AG09319 (cell line): ENCODE measurements around the gene DOK7.

Experiments used
- DNase-seq: peaks from one replicate; pipeline ENCODE4 v3.0.0-alpha.2; 2010; ENCODE audit warnings: low read depth; ENCODE audit errors: extremely low read depth
- TF ChIP-seq, protein P1 (sequence below): IDR thresholded peaks from 2 replicates; pipeline ENCODE4 v1.5.1; 2011; ENCODE audit warnings: low read depth, mild to moderate bottlenecking, inconsistent platforms, low read length, moderate library complexity

The DOK7 gene

GRCh38 chr4:3516836-3517730, 54.0 kb downstream of the DOK7 start:
- no peak for DNase-seq
- TF ChIP-seq, protein P1, sequence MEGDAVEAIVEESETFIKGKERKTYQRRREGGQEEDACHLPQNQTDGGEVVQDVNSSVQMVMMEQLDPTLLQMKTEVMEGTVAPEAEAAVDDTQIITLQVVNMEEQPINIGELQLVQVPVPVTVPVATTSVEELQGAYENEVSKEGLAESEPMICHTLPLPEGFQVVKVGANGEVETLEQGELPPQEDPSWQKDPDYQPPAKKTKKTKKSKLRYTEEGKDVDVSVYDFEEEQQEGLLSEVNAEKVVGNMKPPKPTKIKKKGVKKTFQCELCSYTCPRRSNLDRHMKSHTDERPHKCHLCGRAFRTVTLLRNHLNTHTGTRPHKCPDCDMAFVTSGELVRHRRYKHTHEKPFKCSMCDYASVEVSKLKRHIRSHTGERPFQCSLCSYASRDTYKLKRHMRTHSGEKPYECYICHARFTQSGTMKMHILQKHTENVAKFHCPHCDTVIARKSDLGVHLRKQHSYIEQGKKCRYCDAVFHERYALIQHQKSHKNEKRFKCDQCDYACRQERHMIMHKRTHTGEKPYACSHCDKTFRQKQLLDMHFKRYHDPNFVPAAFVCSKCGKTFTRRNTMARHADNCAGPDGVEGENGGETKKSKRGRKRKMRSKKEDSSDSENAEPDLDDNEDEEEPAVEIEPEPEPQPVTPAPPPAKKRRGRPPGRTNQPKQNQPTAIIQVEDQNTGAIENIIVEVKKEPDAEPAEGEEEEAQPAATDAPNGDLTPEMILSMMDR: no peak

GRCh38 chr4:3517731-3518510, 54.8 kb downstream of the DOK7 start:
- DNase-seq: no peak
- TF ChIP-seq, protein P1: no peak

DNA sequence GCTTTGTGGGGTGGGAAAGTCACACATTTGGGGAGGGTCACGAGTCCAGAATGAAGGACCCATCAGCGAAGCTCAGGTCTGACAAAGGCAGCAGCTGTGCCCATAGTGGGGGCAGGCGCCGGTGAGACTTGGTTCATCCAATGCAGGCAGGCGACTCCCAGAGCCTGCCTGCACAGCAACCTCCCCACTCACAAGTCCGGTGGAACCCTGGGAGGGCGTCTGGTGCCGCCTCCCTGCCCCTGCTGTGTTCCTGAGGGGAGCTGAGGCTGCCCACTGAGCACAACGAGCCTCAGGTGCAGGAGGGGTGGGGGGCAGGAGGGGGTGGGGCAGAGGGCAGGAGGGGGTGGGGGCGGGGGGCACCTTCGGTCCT, 55.4 kb downstream of the DOK7 start:
- TF ChIP-seq, protein P1: no peak
- DNase-seq: no peak

GRCh38 chr4:3518941-3519340, 55.8 kb downstream of the DOK7 start:
- TF ChIP-seq, protein P1: no peak

GRCh38 chr4:3519468-3520264, 56.6 kb downstream of the DOK7 start:
- no peak for DNase-seq
- TF ChIP-seq, protein P1: no peak

More at GRCh38 chr4:3518941-3519340, 55.8 kb downstream of the DOK7 start:
- no peak for DNase-seq

DNA sequence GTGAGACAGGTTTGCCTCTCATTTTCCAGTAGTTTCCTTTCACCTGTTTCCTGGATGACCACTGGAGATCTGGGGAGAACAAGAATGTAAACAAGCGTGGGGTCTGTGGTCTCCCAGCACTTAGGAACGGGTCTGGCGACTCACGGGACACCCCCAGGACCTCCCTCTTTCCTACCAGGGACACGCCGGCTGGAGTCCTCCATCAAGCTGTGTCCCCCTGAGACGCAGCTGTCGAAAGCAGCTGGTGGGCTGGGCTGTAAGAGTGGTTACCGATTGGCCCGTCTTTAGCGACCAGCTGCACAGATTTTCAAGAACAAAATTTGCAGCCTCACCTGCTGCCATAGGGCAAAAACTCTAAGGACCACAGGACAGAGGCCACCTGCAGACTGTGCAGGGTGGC, 57.2 kb downstream of the DOK7 start:
- TF ChIP-seq, protein P1: no peak
- no peak for DNase-seq
